HPDE6-E6E7 (cell line): ENCODE measurements around the gene CDH22.
A peak's percentile ranks its signal among the peaks of the same experiment; 100 is the strongest.

ENCODE experiments used
- DNase-seq: peaks from one replicate; pipeline ENCODE4 v3.0.0; 2011; ENCODE audit warnings: missing footprints; ENCODE audit errors: extremely low spot score

CDH22 gene

DNA sequence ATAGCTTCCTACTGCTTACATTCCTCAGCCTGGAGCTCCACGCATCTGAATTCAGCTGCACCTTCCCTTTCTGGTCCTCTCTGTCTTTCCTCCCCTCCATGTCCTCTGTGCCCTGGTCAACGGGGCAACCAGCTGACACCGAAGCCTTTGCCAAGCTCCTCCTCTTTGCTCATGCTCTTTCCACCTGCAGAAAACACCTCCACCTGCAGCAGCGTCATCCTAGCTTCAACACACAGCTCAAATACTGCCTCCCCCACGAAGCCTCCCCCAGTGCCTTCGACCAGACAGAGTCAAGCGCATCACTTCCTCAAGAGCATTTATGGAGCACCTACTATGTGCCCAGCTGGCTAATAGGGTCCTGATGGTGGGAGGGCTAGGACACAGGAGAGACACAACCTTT is 9.2 kb downstream of the CDH22 start:
- DNase-seq = no peak

DNA sequence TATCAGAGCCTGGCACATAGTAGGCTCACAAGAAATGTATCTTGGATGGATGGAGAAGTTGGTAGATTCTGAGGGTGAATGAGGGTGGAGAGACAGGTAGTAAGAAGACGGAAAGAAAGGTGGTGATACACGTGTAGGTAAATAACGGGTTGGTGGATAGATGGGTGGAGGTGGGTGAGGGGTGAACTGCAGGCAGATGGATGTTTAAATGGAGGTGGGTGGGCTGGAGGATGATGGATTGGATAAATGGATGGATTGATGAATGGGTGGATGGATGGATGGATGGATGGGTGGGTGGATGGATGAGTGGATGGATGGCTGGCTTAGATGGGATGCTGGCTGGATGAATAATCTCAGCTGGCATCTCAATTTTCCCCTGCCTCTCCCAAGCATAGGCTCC is 9.9 kb downstream of the CDH22 start:
- no peak for DNase-seq

DNA sequence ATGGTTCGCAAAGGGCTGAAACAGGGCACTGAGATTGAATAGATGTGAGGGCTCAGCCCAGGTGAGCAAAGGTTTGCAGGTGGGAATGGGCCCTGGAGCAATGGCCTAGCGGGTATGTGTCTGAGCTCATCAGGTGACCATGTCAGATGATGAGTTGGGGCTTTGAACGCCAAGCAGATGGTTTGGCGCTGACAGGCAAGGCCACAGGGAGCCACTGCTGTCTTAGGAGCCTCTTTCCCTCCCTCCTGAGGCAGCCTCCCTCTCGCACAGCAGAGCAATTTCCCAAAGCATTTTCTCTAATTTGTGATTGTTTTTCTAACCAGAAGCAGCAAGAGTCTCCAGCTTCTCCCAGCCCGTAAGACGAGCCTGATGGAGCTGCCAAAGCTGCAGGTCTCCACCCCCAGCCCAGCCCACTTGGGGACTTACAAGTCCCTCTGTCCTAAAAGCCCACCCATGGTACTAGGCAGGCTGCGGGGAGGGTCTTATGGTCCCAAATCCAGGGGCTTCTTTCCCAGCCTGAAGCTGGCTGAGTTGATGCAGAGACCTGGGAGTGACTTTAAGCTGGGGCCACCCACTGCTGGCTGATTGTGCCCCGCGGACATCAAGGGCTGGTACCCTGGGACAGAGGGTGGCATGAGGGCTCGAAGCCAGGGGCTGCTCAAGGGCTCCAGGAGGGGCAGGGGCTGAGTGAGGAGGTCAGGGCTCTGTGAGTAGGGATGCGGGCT is 11.6 kb downstream of the CDH22 start:
- no peak for DNase-seq

DNA sequence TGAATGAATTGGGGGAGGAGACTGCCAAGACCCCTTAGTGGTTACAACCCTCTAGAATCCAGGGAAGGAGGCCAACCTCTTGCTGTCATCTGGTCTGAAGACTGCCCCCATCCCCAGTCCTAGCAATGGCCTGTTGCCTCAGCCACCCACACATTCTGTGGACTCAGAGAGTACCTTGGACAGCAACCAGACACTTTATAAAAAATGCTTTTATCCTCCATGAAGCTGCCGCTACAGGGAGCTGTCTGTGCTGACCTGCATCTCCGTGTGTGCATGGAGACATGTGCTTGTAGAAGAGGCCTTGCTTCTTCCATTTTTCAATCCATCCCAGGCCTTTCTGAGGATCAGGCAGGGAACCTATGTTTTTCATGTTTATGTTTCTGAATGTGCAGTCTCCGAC is 15.2 kb downstream of the CDH22 start:
- DNase-seq = peak; percentile 73

DNA sequence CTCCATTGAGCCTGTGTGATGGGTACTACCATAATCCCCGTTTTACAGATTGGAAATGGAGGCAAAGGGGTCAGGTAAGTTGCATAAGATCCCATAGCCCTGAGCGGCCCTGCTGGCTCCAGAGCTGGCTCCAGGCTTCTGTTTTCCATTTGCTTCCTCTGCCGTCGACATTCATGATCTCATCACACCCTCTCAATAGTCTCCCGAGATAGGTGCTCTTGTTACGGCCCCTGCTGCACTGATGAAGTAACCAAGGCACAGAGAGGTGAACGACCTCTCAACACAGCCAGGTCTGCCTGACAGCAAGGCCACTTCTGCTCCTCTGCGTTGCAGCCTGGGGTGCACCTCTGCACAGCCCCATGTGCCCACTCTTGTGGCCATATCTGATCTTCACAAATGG is 16.9 kb downstream of the CDH22 start:
- DNase-seq = no peak

DNA sequence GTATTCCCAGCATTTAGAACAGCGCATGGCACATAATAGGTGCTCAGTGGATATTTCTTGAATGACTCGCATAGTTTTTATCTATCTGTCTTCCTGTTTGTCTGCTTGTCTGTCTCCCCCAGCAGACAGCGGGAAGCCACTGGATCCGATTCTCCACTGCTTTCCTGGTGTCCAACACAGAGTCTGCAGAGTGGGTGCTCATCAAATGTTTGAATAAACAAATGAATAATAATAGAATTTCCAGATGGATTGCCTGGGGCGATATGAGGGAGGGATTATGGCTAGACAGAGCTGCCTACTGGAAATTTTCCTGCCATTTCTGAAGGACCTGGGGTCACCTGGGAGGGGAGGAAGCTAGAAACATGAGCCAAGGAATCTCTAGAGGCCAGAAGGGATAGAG is 18.9 kb downstream of the CDH22 start:
- no peak for DNase-seq

DNA sequence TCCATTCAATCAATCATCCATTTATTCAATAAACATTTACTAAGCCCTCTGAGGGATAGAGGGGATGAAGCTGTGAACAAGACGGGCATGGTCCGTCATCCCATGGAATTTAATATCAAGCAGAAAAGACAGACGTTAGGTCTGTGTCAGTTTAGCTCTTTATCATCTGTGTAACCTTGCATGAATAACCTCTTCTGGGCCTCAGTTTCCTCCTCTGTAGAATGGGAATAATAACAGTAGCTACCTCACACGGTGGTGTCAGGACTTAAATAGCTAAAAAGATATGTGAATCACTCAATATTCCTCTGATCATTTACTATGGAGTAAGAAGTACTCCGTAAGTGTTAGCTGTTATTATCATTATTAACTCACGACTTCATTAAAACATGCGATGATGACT is 21.3 kb downstream of the CDH22 start:
- DNase-seq = no peak

DNA sequence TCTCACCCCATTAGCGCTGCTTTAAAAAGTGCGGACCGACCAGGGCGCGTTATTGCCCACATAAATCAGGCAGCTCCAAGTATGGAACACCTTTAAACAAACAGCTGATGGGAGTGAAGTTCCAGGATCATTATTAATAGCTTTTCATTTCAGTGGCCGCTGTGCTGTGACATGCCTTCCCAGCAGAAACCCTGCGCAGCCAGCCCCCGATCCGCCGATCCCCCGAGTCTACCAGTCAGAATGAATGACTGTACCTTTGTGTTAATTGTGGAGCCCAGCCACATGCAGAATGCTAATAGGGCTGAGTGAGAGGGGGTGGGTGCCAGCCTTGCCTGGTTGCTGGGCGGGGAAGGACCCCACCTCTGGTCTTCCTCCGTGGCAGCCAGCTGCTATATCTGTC is 21.9 kb downstream of the CDH22 start:
- DNase-seq = no peak

DNA sequence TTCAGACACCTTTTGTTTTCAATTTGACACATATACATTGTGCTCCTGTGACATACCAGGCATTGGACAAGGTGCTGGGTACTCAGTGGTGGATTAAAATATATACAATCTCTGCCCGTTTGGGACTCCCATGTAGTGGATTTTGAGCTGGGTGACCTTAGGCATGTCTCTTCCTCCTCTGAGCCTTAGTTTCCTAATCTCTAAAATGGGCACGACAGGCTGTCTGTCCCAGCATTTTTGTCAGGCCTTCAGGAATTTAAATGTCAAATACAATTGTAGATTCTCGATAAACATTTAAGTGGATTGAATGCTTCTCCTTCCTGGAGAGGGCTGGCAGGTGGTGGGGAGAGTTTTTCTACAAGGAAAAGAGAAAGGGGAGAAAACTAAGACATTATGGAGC is 22.6 kb downstream of the CDH22 start:
- DNase-seq = no peak

DNA sequence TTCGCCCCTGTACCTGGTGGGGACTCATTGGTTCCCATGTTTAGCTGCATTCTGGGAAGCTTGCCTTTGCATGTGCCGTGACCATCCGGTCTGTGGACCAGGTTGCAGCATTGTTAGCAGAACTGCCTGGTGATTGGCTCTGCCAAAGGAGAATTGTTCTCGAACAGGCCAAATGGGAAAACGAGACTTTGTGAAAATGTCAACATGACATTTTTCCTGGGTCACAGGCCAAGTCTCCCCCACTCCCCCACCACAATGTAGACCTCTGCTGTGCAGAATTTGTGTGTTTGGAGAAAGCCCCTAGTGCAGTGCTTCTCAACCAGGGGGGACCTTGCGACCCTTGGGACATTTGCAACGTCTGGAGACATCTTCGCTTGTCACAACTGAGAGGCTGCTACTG is 23.2 kb downstream of the CDH22 start:
- DNase-seq = no peak

DNA sequence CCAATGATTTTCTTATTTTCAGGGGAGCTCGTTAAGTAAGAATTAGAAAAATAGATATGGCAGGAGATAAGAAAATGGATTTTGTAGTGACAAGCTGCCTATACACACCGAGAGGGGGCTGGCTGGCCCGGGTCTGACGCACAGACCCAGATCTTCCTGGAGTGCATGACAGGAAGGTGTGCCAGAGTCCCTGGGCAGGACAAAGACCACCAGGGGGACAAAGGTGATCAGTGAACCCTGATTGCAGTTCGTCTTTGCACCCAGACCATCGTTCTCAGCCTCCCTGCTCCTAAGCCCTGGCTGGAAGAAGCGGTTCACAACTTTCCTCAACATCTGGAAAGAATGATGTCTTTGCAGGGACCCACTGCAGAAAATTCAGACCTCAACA is 24.3 kb downstream of the CDH22 start:
- no peak for DNase-seq

DNA sequence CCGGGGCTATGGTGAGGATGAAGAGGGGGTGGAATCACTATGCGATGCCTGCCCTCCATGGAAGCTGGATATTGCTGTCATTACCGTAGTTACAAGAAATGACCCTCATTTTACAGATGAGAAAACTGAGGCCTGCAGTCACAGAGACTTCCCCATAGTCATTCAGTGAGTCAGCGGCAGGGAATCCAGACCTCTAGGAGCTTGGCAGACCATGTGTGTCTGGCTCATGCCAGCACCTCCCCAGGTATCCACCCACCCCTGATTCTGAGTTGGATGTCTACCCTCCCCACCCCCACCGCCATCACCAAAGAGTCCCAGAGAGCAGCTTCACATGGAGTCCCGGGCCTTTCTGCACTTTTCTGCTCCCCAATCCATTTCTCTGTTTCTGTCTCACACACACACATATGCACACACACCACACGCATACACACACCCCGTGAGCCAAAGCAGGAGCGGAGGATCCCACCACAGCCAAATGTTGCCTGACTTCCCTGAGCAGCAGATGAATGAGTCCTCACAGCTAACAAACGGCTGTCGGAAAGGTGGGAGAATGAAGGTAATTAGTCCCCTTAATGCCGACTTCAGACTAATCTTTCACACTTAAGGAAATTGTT is 24.8 kb downstream of the CDH22 start:
- peak; percentile 47 for DNase-seq

DNA sequence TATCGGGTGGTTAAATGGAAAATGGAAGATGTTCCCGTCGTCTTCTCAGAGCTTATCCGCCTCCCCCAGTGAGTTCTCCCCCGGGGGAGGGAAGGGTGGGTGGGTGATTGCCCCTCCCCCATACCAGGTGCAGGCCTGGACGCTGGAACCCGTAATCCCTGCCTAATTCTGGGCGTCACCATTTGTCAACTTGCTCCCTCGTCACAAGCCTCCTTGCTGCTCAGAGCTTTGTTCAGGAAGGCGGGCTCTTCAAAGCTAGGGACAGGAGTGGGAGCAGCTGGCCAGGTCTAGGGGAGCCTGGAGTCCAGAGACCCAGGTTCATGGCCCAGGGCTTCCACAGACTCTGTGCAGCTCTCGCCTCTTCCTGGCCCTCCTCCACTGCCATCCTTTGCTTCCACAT is 25.6 kb downstream of the CDH22 start:
- no peak for DNase-seq

DNA sequence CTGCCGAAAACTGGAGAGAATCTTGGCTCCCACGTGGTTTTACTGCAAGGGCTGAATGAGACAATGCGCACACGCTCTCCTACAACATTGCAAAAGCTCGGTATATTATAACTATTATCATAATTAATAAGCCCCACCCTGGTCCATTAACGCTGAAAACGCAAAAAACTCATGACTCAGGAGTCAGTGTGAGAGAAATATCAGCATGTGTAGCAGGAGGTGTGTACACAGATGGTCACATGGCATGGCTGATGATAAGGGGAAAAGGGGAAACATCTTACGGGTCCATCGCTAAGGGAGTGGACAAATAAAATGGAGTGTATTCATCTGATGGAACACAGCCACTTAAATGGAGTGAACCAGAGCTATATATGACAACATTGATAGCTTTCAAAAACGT is 29.2 kb downstream of the CDH22 start:
- DNase-seq = no peak

DNA sequence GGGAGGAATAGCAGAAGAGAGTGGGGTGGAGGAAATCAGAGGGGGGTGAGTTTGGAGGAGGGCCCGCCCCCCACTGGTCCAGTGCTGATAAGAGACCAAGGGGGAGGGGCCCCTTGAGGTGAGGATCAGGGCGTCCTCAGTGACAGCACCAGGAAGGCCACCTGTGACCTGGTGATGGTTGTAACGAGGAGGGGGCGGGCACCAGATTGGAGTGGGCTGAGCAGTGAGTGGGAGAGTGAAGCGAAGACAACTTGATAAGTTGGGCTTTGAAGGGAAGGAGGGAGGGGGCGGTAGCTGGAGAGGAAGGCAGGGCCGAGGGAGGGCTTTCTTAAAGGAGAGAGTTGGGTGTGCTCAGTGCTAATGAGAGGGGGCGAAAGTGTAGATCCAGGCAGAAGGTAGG is 30.7 kb downstream of the CDH22 start:
- DNase-seq = no peak

DNA sequence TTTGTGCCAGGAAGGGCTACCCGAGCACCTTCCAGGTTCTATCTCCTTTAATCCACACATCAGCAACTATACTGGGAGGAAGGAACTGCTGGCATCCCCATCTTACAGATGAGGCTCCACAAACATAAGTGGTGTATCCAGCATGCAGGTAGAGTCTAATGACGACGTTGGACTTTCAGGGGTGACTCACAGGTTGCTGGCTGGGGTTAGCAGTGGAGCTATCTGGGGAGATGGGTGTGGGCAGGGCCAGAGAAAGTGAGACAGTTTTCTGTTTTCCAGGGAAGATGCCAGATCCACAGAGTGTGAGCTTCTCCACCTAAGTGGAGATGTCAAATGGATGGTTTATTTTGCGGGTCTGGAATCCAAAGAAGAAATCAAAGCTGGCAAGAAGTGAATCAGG is 31.8 kb downstream of the CDH22 start:
- DNase-seq = no peak

DNA sequence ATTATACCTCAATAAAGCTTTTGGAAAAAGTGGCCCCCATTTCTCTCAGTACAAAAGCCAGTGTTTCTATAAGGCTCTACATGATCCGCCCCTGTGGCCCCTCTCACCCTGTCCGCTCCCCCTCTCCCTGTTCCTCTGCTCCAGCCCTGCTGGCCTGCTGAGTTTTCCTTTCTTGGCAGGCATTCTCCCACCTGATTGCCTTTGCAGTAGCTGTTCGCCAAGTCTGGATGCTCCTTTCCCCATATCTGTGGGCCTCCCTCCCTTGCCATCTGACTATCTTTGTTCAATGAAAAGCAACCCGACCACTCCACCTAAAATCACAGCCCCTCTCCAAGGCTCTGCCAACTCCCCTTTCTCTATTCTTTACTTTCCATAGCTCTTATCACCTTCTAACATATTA is 33.2 kb downstream of the CDH22 start:
- DNase-seq = no peak

DNA sequence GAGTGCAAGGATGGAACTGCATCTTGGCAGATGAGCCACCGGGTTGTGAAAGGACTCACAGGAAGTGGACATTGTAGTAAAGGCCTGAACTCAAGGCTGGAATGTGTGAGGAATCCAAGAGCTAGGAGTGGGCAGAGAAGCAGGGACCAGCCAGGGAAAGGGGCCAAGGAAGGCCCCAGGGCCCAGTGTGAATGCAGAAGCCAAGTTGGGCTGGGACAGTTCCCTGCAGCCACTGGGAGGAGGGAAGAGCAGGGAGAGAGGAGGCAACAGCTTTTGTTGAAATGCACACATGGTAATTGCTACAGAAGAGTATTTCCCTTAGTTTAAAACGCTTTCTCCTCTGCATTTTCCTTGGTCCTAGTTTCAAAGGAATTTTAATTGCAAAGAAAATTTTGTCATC is 34.6 kb downstream of the CDH22 start:
- DNase-seq = no peak

DNA sequence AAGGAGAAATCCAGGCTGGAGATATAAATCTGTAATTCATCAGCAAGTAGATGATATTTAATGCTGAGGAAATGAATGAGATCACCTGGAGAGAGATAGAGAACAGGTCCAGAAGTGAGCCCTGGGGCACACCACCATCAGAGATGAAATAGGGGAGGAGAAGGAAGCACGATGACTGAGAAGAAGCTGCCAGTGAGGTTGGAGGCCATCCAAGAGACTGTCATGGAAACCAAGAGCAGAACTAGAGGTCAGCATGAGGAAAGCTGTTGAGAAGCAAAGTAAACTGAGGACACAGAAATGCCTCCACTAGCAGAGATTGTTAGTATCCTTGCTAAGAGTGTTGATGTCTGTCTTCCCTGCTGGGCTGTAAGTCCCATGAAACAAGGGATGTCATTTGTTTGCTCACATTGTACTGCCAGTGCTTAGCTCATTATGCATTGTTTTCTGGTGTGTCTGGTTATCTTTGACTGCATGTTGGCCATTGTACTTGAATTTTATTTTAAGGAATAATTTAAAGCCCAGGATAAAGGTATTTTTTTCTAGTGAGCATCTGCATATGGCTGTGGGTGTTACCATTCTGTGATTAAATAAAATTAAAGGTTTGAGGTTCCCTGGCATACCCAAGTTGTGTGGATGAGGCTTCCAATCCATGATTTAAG is 35.8 kb downstream of the CDH22 start:
- DNase-seq = no peak

DNA sequence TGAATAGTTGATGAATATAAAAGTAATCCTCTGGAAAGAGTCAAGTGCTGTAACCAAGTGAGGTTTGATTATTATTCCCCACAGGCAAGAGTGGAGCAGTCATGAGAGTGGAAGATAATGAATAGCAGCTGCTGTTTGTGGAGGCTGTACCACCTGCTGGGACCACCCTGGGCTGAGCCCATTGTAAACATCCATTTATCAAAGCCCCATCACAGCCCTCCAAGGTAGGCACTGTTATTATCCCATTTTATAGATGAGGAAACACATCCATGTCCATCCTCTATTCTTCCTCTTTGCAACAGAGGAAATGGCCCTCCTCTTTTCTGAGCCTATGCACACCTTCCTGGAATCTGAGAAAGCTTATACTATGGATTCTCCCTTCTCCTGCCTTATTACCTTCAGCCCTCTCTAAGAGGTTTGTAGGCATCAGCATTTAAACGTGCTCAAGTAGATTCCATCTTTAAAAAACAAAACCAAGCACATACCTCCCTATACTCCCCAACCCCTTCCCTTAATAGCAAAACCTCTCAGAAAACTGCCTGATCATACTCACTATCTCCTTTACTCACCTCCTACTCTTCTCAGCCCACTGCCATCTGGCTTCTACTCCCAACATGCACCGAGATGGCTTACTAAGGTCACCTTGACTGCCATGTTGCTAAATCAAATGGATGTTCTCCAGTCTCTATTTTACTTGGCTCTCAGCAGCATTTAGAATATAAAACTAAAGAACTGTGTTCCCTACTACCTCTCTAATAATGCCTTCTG is 37.1 kb downstream of the CDH22 start:
- DNase-seq = no peak

DNA sequence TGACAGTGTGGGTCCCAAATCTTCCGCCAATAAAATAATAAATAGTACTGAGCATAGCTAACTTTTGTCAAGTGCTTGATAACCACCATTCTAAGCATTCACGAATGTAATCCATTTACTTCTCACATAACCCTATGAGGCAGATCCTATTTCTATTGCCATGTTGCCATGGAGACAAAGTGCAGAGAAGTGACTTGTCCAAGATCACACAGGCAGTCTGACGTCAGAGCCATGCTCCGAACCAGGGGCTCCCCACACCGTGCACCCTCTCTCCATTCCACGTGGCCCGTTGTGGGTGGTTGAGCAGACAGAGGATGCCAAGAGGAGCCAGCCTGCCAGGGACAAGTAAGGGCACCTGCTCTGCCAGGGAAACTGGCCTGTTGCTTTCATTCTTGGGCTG is 38.9 kb downstream of the CDH22 start:
- DNase-seq = no peak

DNA sequence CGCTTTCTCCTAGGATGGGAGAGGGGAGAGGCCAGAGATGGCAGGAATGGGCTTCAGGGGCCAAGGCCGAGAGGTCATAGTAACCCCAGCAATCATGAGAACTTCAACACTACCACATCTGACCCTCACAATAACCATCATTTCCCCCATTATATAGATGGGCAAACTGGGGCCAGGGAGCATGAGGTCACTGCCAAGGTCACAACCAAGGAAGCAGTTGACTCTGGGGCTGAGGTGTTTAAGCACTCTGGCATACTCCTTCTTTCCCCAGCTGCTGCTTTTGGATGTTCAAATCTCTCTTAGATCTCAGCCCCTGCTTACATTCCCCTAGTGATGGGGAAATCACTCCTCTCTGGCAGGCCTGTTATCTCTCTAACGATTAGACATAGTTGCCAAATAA is 39.6 kb downstream of the CDH22 start:
- no peak for DNase-seq

DNA sequence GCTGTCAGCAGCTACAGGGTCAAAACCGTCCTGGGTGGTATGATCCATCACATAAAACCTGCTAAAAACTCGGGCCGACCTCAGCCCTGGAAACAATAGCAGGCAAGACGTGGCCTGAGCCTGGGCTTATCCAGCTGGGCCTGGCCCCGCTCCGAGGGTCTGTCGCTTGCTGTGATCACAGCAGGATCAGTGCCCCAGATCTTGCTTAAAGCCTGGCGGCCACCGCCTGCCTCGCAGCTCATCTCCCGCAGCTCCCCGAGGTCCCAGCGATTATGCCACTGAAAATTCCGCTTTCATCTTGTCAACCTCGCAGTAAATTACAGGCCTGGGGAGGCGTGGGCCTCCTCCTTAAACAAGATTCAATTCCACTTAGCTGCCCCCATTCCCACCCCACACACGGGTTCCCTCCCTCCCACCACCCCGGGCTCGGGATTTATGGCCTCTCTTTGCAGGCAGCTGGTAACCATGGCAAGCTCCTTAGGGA is 40.1 kb downstream of the CDH22 start:
- no peak for DNase-seq
